ENCODE data around the gene METTL25B. TPM values are rescaled to one million over a fixed set of nuclear protein-coding genes. Genes with fewer than 3 reads are reported as not detected.

Gene METTL25B
- total and polyA plus RNA-seq, 4 donors, result 6.9 to 13.5 (median 11.5) TPM

Other genes with a start within 250 kb of the METTL25B start
- gene MEF2D, start 227.7 kb upstream of the METTL25B start, total RNA-seq, result 1 to 10 TPM; 5.2 to 5.7 TPM
- 1 to 10 TPM; 3.4 to 7.6 TPM for gene MEF2D, start 227.7 kb upstream of the METTL25B start, polyA plus RNA-seq
- 1 to 10 TPM in 1 of 2 donors, under 1 TPM in 1; under 0.01 to 8.5 TPM for gene IQGAP3, start 155.9 kb upstream of the METTL25B start, total RNA-seq
- gene IQGAP3, start 155.9 kb upstream of the METTL25B start, polyA plus RNA-seq, result under 1 TPM; 0.11 to 0.75 TPM
- under 1 TPM; 0.08 to 0.14 TPM for gene TTC24, start 148.7 kb upstream of the METTL25B start, total RNA-seq
- gene TTC24, start 148.7 kb upstream of the METTL25B start, polyA plus RNA-seq, result under 1 TPM in 1 of 2 donors, not detected in 1; 0.10 TPM
- gene NAXE, start 136.7 kb upstream of the METTL25B start, total RNA-seq, result 10 to 100 TPM; 20.6 to 35.0 TPM
- 10 to 100 TPM; 58.9 to 73.8 TPM for gene NAXE, start 136.7 kb upstream of the METTL25B start, polyA plus RNA-seq
- 10 to 100 TPM in 1 of 2 donors, 1 to 10 TPM in 1; 7.6 to 18.7 TPM for gene GPATCH4, start 127.0 kb upstream of the METTL25B start, total RNA-seq
- 10 to 100 TPM; 13.8 to 23.6 TPM for gene GPATCH4, start 127.0 kb upstream of the METTL25B start, polyA plus RNA-seq
- gene HAPLN2, start 109.1 kb upstream of the METTL25B start, total RNA-seq, result under 1 TPM in 1 of 2 donors, not detected in 1; 0.08 TPM
- gene HAPLN2, start 109.1 kb upstream of the METTL25B start, polyA plus RNA-seq, result under 1 TPM in 1 of 2 donors, not detected in 1; 0.03 TPM
- not detected for gene BCAN, start 86.4 kb upstream of the METTL25B start, total RNA-seq
- gene BCAN, start 86.4 kb upstream of the METTL25B start, polyA plus RNA-seq, result under 1 TPM in 1 of 2 donors, not detected in 1; 0.02 TPM
- gene NES, start 51.1 kb upstream of the METTL25B start, total RNA-seq, result 1 to 10 TPM; 1.4 to 2.5 TPM
- gene NES, start 51.1 kb upstream of the METTL25B start, polyA plus RNA-seq, result 1 to 10 TPM in 1 of 2 donors, under 1 TPM in 1; 0.15 to 3.1 TPM
- under 1 TPM in 1 of 2 donors, not detected in 1; 0.14 TPM for gene CRABP2, start 22.9 kb upstream of the METTL25B start, total RNA-seq
- gene CRABP2, start 22.9 kb upstream of the METTL25B start, polyA plus RNA-seq, result under 1 TPM in 1 of 2 donors, not detected in 1; 0.22 TPM
- gene ISG20L2, start 297 bp downstream of the METTL25B start, total RNA-seq, result 1 to 10 TPM; 5.6 to 7.5 TPM
- 1 to 10 TPM; 6.0 to 9.9 TPM for gene ISG20L2, start 297 bp downstream of the METTL25B start, polyA plus RNA-seq
- gene MRPL24, start 12.6 kb downstream of the METTL25B start, total RNA-seq, result 10 to 100 TPM; 26.2 to 47.4 TPM
- 100 to 1,000 TPM in 1 of 2 donors, 10 to 100 TPM in 1; 74.8 to 123 TPM for gene MRPL24, start 12.6 kb downstream of the METTL25B start, polyA plus RNA-seq
- 100 to 1,000 TPM; 120 to 148 TPM for gene HDGF, start 23.2 kb downstream of the METTL25B start, total RNA-seq
- gene HDGF, start 23.2 kb downstream of the METTL25B start, polyA plus RNA-seq, result 100 to 1,000 TPM in 1 of 2 donors, 10 to 100 TPM in 1; 41.7 to 119 TPM
- 10 to 100 TPM in 1 of 2 donors, 1 to 10 TPM in 1; 8.8 to 10.7 TPM for gene PRCC, start 39.1 kb downstream of the METTL25B start, total RNA-seq
- 10 to 100 TPM; 17.9 to 19.3 TPM for gene PRCC, start 39.1 kb downstream of the METTL25B start, polyA plus RNA-seq
- under 1 TPM; 0.14 to 0.17 TPM for gene SH2D2A, start 88.4 kb downstream of the METTL25B start, total RNA-seq
- under 1 TPM; 0.32 to 0.38 TPM for gene SH2D2A, start 88.4 kb downstream of the METTL25B start, polyA plus RNA-seq
- gene INSRR, start 130.6 kb downstream of the METTL25B start, total RNA-seq, result not detected
- under 1 TPM in 1 of 2 donors, not detected in 1; 0.01 TPM for gene INSRR, start 130.6 kb downstream of the METTL25B start, polyA plus RNA-seq
- under 1 TPM; 0.14 to 0.17 TPM for gene NTRK1, start 132.4 kb downstream of the METTL25B start, total RNA-seq
- gene NTRK1, start 132.4 kb downstream of the METTL25B start, polyA plus RNA-seq, result under 1 TPM; 0.13 to 0.14 TPM
- gene PEAR1, start 165.2 kb downstream of the METTL25B start, total RNA-seq, result 1 to 10 TPM; 2.1 to 4.4 TPM
- 1 to 10 TPM; 3.0 to 3.2 TPM for gene PEAR1, start 165.2 kb downstream of the METTL25B start, polyA plus RNA-seq
- not detected for gene LRRC71, start 192.2 kb downstream of the METTL25B start, total RNA-seq
- under 1 TPM in 1 of 2 donors, not detected in 1; 0.10 TPM for gene LRRC71, start 192.2 kb downstream of the METTL25B start, polyA plus RNA-seq

All from liver (tissue), 4 donors.